GM23338 (cell line): ENCODE data around the gene ARMC9. TPM values are rescaled to one million over a fixed set of nuclear protein-coding genes. Genes with fewer than 3 reads are reported as not detected.

ENCODE experiments used
- ATAC-seq: fragments of 200-7000 bp; cut with Tn5 transposase; 3 replicates; pipeline ENCODE4 v1.9.1; 2020
- DNase-seq: peaks from one replicate; pipeline ENCODE4 v3.0.0-alpha.2; 2015; ENCODE audit warnings: low spot score
- H2AFZ ChIP-seq: fragments of 200-600 bp; sonication (generic); 2 replicates; pipeline ENCODE4 v1.8.0; 2016; ENCODE audit warnings: antibody characterized with exemption, mild to moderate bottlenecking, moderate library complexity
- H3F3A ChIP-seq: fragments of 200-600 bp; sonication (generic); replicated peaks from 2 replicates; pipeline ENCODE4 v1.8.0; 2017; ENCODE audit warnings: antibody characterized with exemption, mixed run types, low read depth
- H3K27ac ChIP-seq: fragments of 200-600 bp; sonication (generic); 2 replicates; pipeline ENCODE4 v1.6.1; 2016; ENCODE audit warnings: low read depth
- H3K27me3 ChIP-seq: fragments of 200-600 bp; sonication (generic); 2 replicates; pipeline ENCODE4 v1.8.0; 2016; ENCODE audit warnings: mild to moderate bottlenecking, mixed run types, moderate library complexity; ENCODE audit not compliant: insufficient read depth
- H3K36me3 ChIP-seq: fragments of 200-600 bp; sonication (generic); 2 replicates; pipeline ENCODE4 v1.8.0; 2016; ENCODE audit warnings: mild to moderate bottlenecking; ENCODE audit not compliant: insufficient read depth
- H3K4me1 ChIP-seq: fragments of 200-600 bp; sonication (generic); 2 replicates; pipeline ENCODE4 v1.8.0; 2016; ENCODE audit warnings: mild to moderate bottlenecking, moderate library complexity; ENCODE audit not compliant: insufficient read depth
- H3K4me2 ChIP-seq: fragments of 200-600 bp; sonication (generic); 2 replicates; pipeline ENCODE4 v1.7.1; 2017; ENCODE audit warnings: mixed run types
- H3K4me3 ChIP-seq: fragments of 200-600 bp; sonication (generic); 2 replicates; pipeline ENCODE4 v1.6.1; 2016; ENCODE audit warnings: mixed run types
- H3K79me2 ChIP-seq: fragments of 200-600 bp; sonication (generic); replicated peaks from 2 replicates; pipeline ENCODE4 v1.8.0; 2017; ENCODE audit warnings: mild to moderate bottlenecking; ENCODE audit not compliant: insufficient read depth
- H3K9me2 ChIP-seq: fragments of 200-600 bp; sonication (generic); 2 replicates; pipeline ENCODE4 v1.8.0; 2017; ENCODE audit not compliant: insufficient read depth
- H4K20me1 ChIP-seq: fragments of 200-600 bp; sonication (generic); replicated peaks from 2 replicates; pipeline ENCODE4 v1.8.0; 2017; ENCODE audit warnings: mild to moderate bottlenecking; ENCODE audit not compliant: insufficient read depth
- H3K27ac Mint-ChIP-seq: 2 replicates; pipeline ENCODE4 v1.8.0; 2020; ENCODE audit warnings: inconsistent platforms, mild to moderate bottlenecking, moderate library complexity, mixed read lengths
- H3K27me3 Mint-ChIP-seq: 3 replicates; pipeline ENCODE4 v1.8.0; 2022; ENCODE audit warnings: low read depth, mild to moderate bottlenecking, moderate library complexity, mixed read lengths, inconsistent platforms; ENCODE audit not compliant: insufficient read depth, poor library complexity
- H3K36me3 Mint-ChIP-seq: 3 replicates; pipeline ENCODE4 v1.8.0; 2021; ENCODE audit warnings: low read depth, mild to moderate bottlenecking, inconsistent platforms, moderate library complexity, mixed read lengths
- H3K4me1 Mint-ChIP-seq: 3 replicates; pipeline ENCODE4 v1.8.0; 2020; ENCODE audit warnings: mild to moderate bottlenecking, inconsistent platforms, mixed read lengths
- H3K4me3 Mint-ChIP-seq: 3 replicates; pipeline ENCODE4 v1.8.0; 2021; ENCODE audit warnings: moderate library complexity, mild to moderate bottlenecking, inconsistent platforms, mixed read lengths
- H3K9me3 Mint-ChIP-seq: 3 replicates; pipeline ENCODE4 v1.8.0; 2020; ENCODE audit warnings: moderate library complexity, mild to moderate bottlenecking, inconsistent platforms, mixed read lengths
- CREB1 ChIP-seq: fragments of 250-450 bp; sonication (Bioruptor Pico); IDR thresholded peaks from 2 replicates; pipeline ENCODE4 v1.5.0; 2020; ENCODE audit warnings: low read depth, mild to moderate bottlenecking, moderate library complexity
- CTCF ChIP-seq, 2 experiments: fragments of 200-600 bp in 1 of 2; sonication (generic) in 1 of 2; conservative IDR thresholded peaks; 2 replicates each; pipeline versions ENCODE4 v1.5.1 to v1.6.1; 2016 to 2017; ENCODE audit warnings: antibody characterized with exemption in 2 of 2, low read depth in 2 of 2, mild to moderate bottlenecking in 2 of 2, moderate library complexity in 1 of 2
- ETS1 ChIP-seq: IDR thresholded peaks from 2 replicates; pipeline ENCODE4 v1.6.1; 2016; ENCODE audit warnings: antibody characterized with exemption
- EZH2 ChIP-seq: fragments of 200-600 bp; sonication (generic); IDR thresholded peaks from one replicate; pipeline ENCODE4 v1.8.0; 2017; ENCODE audit warnings: antibody characterized with exemption, mild to moderate bottlenecking, low read depth; ENCODE audit not compliant: unreplicated experiment
- EZH2phosphoT487 ChIP-seq: fragments of 200-600 bp; sonication (generic); IDR thresholded peaks from one replicate; pipeline ENCODE4 v1.8.1; 2018; ENCODE audit warnings: antibody characterized with exemption; ENCODE audit not compliant: unreplicated experiment
- JUNB ChIP-seq: IDR thresholded peaks from one replicate; pipeline ENCODE4 v1.6.1; 2016; ENCODE audit warnings: antibody characterized with exemption; ENCODE audit not compliant: unreplicated experiment
- NANOG ChIP-seq: IDR thresholded peaks from 2 replicates; pipeline ENCODE4 v1.6.1; 2016; ENCODE audit warnings: antibody characterized with exemption, borderline replicate concordance
- POLR2AphosphoS5 ChIP-seq: IDR thresholded peaks from 2 replicates; pipeline ENCODE4 v1.6.1; 2016; ENCODE audit warnings: antibody characterized with exemption, low read depth
- STAT1 ChIP-seq: IDR thresholded peaks from one replicate; pipeline ENCODE4 v1.6.1; 2016; ENCODE audit warnings: antibody characterized with exemption; ENCODE audit not compliant: unreplicated experiment
- ZNF114 ChIP-seq: fragments of 250-450 bp; sonication (Bioruptor Pico); IDR thresholded peaks from 2 replicates; pipeline ENCODE4 v1.5.0; 2020; ENCODE audit warnings: mild to moderate bottlenecking, moderate library complexity
- ZNF331 ChIP-seq: fragments of 250-450 bp; sonication (Bioruptor Pico); IDR thresholded peaks from 2 replicates; pipeline ENCODE4 v1.5.0; 2020; ENCODE audit warnings: low read depth, mild to moderate bottlenecking, moderate library complexity
- ZNF462 ChIP-seq: fragments of 250-450 bp; sonication (Bioruptor Pico); IDR thresholded peaks from 2 replicates; pipeline ENCODE4 v1.5.0; 2020; ENCODE audit warnings: mild to moderate bottlenecking, moderate library complexity
- polyA plus RNA-seq: library from polyadenylated mRNA; unstranded; fragments of >200 nt; fragmentation: Nextera tagmentation; extraction: Ambion mirVana; gene quantifications from 2 replicates; pipeline ENCODE4 v1.2.1, GENCODE V29; 2016
- total RNA-seq: library from RNA; depleted of rRNA; stranded (reverse); fragments of >200 nt; shearing (Covaris generic); gene quantifications from 2 replicates; pipeline ENCODE4 v1.2.3, GENCODE V29; 2014

Gene ARMC9
- total and polyA plus RNA-seq, 2 experiments from 2014 or later = 29.2 to 56.0 TPM

- Mint-ChIP-seq H3K4me1 (peaks cover 55% of the 10 kb centered on the region), H3K36me3 (no peaks in the 10 kb centered on the region; the same call in 1 of the 3 replicates), H3K27ac (no peak overlapping the region), H3K9me3 (peaks cover 8% of the 10 kb centered on the region; the same call in 2 of the 3 replicates), H3K27me3 (peaks cover 22% of the 10 kb centered on the region), H3K4me3 (no peak overlapping the region)
- Histone ChIP-seq H3K27ac (no peak overlapping the region), H3K9me2 (no peaks in the 10 kb centered on the region), H3K27me3 (no peaks in the 10 kb centered on the region), H3K4me1 (peaks cover 22% of the 10 kb centered on the region), H4K20me1 (no peaks in the 10 kb centered on the region), H3K36me3 (no peaks in the 10 kb centered on the region), H3K4me3 (no peak overlapping the region), H2AFZ (no peak overlapping the region), H3K79me2 (no peaks in the 10 kb centered on the region), H3K4me2 (no peak overlapping the region), H3F3A (peaks cover 11% of the 10 kb centered on the region)
- TF ChIP-seq JUNB (no peak), STAT1 (no peak), NANOG (no peak), ZNF331 (CRISPR knock-in tag) (no peak), EZH2phosphoT487 (no peak), POLR2AphosphoS5 (no peak), CREB1 (no peak)
- ATAC-seq (no peak), DNase-seq (no peak)
Measured at GRCh38 chr2:231390667-231391066, 192.2 kb downstream of the ARMC9 start.

- Histone ChIP-seq H3K27ac (no peak overlapping the region), H2AFZ (no peak overlapping the region), H3K4me2 (no peak overlapping the region), H3F3A (peaks cover 11% of the 10 kb centered on the region), H3K79me2 (peaks cover 7% of the 10 kb centered on the region), H3K9me2 (no peaks in the 10 kb centered on the region), H4K20me1 (no peaks in the 10 kb centered on the region), H3K36me3 (no peaks in the 10 kb centered on the region), H3K4me1 (peaks cover 22% of the 10 kb centered on the region), H3K27me3 (no peaks in the 10 kb centered on the region), H3K4me3 (no peak overlapping the region)
- Mint-ChIP-seq H3K27ac (no peak overlapping the region), H3K4me1 (peaks cover 60% of the 10 kb centered on the region), H3K27me3 (peaks cover 26% of the 10 kb centered on the region), H3K36me3 (no peaks in the 10 kb centered on the region; the same call in 2 of the 3 replicates), H3K4me3 (no peak overlapping the region), H3K9me3 (no peaks in the 10 kb centered on the region)
- DNase-seq (no peak), ATAC-seq (no peak)
- TF ChIP-seq EZH2 = no peak
- TF ChIP-seq JUNB = no peak
- TF ChIP-seq NANOG = no peak
- no peak for TF ChIP-seq ETS1
- no peak for TF ChIP-seq ZNF462 (CRISPR knock-in tag)
- no peak for TF ChIP-seq CTCF (conservative IDR thresholded peaks at IDR 0.05; ENCODE audit: low read depth in 2 of 2)
- no peak for TF ChIP-seq ZNF114
Measured at GRCh38 chr2:231391981-231392380, 193.6 kb downstream of the ARMC9 start.
